ENCODE data around the gene SYF2. TPM values are rescaled to one million over a fixed set of nuclear protein-coding genes. Genes with fewer than 3 reads are reported as not detected.
"Not testable (repeated sequence)": the region's sequence is repeated elsewhere in the genome, so short reads cannot be mapped to it uniquely, and the experiment has no call there.

The SYF2 gene
- 10 to 100 TPM; 61.5 to 80.6 TPM for total RNA-seq
- total RNA-seq = 96.8 to 135 reads per million in 2 donors

GRCh38 chr1:25232027-25232865, at the start of gene SYF2:
TSS of gene SYF2 (minus strand) at chr1:25232502. CDS start at chr1:25232467, 35 bp downstream.
- DNase-seq (peak; percentile 72 to 79 (median 74)), ATAC-seq (peak; percentile 90)
- Mint-ChIP-seq H3K4me1 (peaks cover 27% of the 10 kb centered on the region), H3K36me3 (ENCODE audit: low read depth) (peaks cover 4% of the 10 kb centered on the region), H3K27me3 (no peaks in the 10 kb centered on the region), H3K27ac (no peak within 1 kb of the TSS), H3K4me3 (no peak within 1 kb of the TSS)
- H3K9me3 ChIP-seq (ENCODE audit: control insufficient read depth, low read length, poor library complexity, severe bottlenecking) = no peaks in the 10 kb centered on the region

- H3K9me3 ChIP-seq (ENCODE audit: control insufficient read depth, low read length, poor library complexity, severe bottlenecking); ATAC-seq; H3K4me3 Mint-ChIP-seq; H3K27ac Mint-ChIP-seq; H3K4me1 Mint-ChIP-seq; H3K36me3 Mint-ChIP-seq (ENCODE audit: low read depth); H3K27me3 Mint-ChIP-seq; DNase-seq: not testable (repeated sequence)
Observed at GRCh38 chr1:25279693-25280111, 47.4 kb upstream of the SYF2 start.

- not testable (repeated sequence) for H3K4me1 Mint-ChIP-seq; DNase-seq; H3K9me3 ChIP-seq (ENCODE audit: control insufficient read depth, low read length, poor library complexity, severe bottlenecking); H3K27me3 Mint-ChIP-seq; H3K27ac Mint-ChIP-seq; ATAC-seq; H3K4me3 Mint-ChIP-seq; H3K36me3 Mint-ChIP-seq (ENCODE audit: low read depth)
Observed at GRCh38 chr1:25278790-25279189, 46.5 kb upstream of the SYF2 start.

- H3K36me3 Mint-ChIP-seq (ENCODE audit: low read depth); ATAC-seq; H3K4me3 Mint-ChIP-seq; H3K9me3 ChIP-seq (ENCODE audit: control insufficient read depth, low read length, poor library complexity, severe bottlenecking); H3K27ac Mint-ChIP-seq; H3K27me3 Mint-ChIP-seq; DNase-seq; H3K4me1 Mint-ChIP-seq: not testable (repeated sequence)
Observed at GRCh38 chr1:25278358-25278757, 46.1 kb upstream of the SYF2 start.

GRCh38 chr1:25277295-25277694, 45.0 kb upstream of the SYF2 start:
- H3K4me1 Mint-ChIP-seq; H3K36me3 Mint-ChIP-seq (ENCODE audit: low read depth); DNase-seq; H3K9me3 ChIP-seq (ENCODE audit: control insufficient read depth, low read length, poor library complexity, severe bottlenecking); H3K4me3 Mint-ChIP-seq; ATAC-seq; H3K27me3 Mint-ChIP-seq; H3K27ac Mint-ChIP-seq: not testable (repeated sequence)

GRCh38 chr1:25275648-25276047, 43.3 kb upstream of the SYF2 start:
- not testable (repeated sequence) for DNase-seq; H3K4me3 Mint-ChIP-seq; H3K4me1 Mint-ChIP-seq; H3K36me3 Mint-ChIP-seq (ENCODE audit: low read depth); ATAC-seq; H3K9me3 ChIP-seq (ENCODE audit: control insufficient read depth, low read length, poor library complexity, severe bottlenecking); H3K27ac Mint-ChIP-seq; H3K27me3 Mint-ChIP-seq

GRCh38 chr1:25272238-25272637, 39.9 kb upstream of the SYF2 start, which contains the start of gene RHD:
TSS of gene RHD (plus strand) at chr1:25272509. CDS start at chr1:25272548, 39 bp downstream.
- not testable (repeated sequence) for H3K9me3 ChIP-seq (ENCODE audit: control insufficient read depth, low read length, poor library complexity, severe bottlenecking); H3K36me3 Mint-ChIP-seq (ENCODE audit: low read depth); H3K27me3 Mint-ChIP-seq; ATAC-seq; H3K27ac Mint-ChIP-seq; H3K4me1 Mint-ChIP-seq; DNase-seq; H3K4me3 Mint-ChIP-seq

GRCh38 chr1:25268143-25268760, 36.0 kb upstream of the SYF2 start:
- H3K4me3 Mint-ChIP-seq = peak overlapping the region; percentile 83
- DNase-seq = not testable (repeated sequence)

GRCh38 chr1:25267288-25268142, 35.2 kb upstream of the SYF2 start:
- not testable (repeated sequence) for H3K36me3 Mint-ChIP-seq (ENCODE audit: low read depth); H3K9me3 ChIP-seq (ENCODE audit: control insufficient read depth, low read length, poor library complexity, severe bottlenecking); H3K27me3 Mint-ChIP-seq; H3K4me1 Mint-ChIP-seq
- Mint-ChIP-seq H3K4me3 (peak overlapping the region; percentile 83), H3K27ac (peak overlapping the region; percentile 87)
- DNase-seq = peak; percentile 81 to 93 (median 88)
- ATAC-seq = peak; percentile 80

More at GRCh38 chr1:25268143-25268760, 36.0 kb upstream of the SYF2 start:
- not testable (repeated sequence) for H3K4me1 Mint-ChIP-seq; H3K9me3 ChIP-seq (ENCODE audit: control insufficient read depth, low read length, poor library complexity, severe bottlenecking); ATAC-seq; H3K27me3 Mint-ChIP-seq; H3K36me3 Mint-ChIP-seq (ENCODE audit: low read depth)
- H3K27ac Mint-ChIP-seq = peak overlapping the region; percentile 87

- not testable (repeated sequence) for H3K36me3 Mint-ChIP-seq (ENCODE audit: low read depth); H3K4me1 Mint-ChIP-seq; DNase-seq; H3K27me3 Mint-ChIP-seq; H3K9me3 ChIP-seq (ENCODE audit: control insufficient read depth, low read length, poor library complexity, severe bottlenecking)
- H3K27ac Mint-ChIP-seq = peak overlapping the region; percentile 86
- peak overlapping the region; percentile 87 for H3K4me3 Mint-ChIP-seq
- ATAC-seq = peak; percentile 27
Observed at GRCh38 chr1:25266554-25267287, 34.4 kb upstream of the SYF2 start.

GRCh38 chr1:25260336-25260735, 28.0 kb upstream of the SYF2 start:
- H3K36me3 Mint-ChIP-seq (ENCODE audit: low read depth); DNase-seq; ATAC-seq; H3K4me3 Mint-ChIP-seq; H3K9me3 ChIP-seq (ENCODE audit: control insufficient read depth, low read length, poor library complexity, severe bottlenecking); H3K27me3 Mint-ChIP-seq: not testable (repeated sequence)
- Mint-ChIP-seq H3K4me1 (peaks cover 14% of the 10 kb centered on the region), H3K27ac (peak overlapping the region; percentile 79)

- ATAC-seq = peak; percentile 79
- not testable (repeated sequence) for H3K36me3 Mint-ChIP-seq (ENCODE audit: low read depth); H3K4me3 Mint-ChIP-seq; H3K27me3 Mint-ChIP-seq; DNase-seq; H3K9me3 ChIP-seq (ENCODE audit: control insufficient read depth, low read length, poor library complexity, severe bottlenecking)
- H3K4me1 Mint-ChIP-seq = peaks cover 14% of the 10 kb centered on the region
- peak overlapping the region; percentile 61 for H3K27ac Mint-ChIP-seq
Observed at GRCh38 chr1:25259813-25260212, 27.5 kb upstream of the SYF2 start.

All from T-helper 17 cell (primary cell).